Stimulated activated CD8-positive, alpha-beta memory T cell treated with anti-CD3 and anti-CD28 coated beads, Interleukin-4, amount 100 ng/mL, for 48 hours (primary cell): ENCODE data around the gene COQ10B.

ENCODE experiments used
- DNase-seq: peaks from one replicate; pipeline ENCODE4 v3.0.0-alpha.2; 2020

COQ10B gene

GRCh38 chr2:197502685-197503084 lies 49.3 kb downstream of the COQ10B start:
- DNase-seq, result no peak

- DNase-seq, result no peak
These were observed 50.6 kb downstream of the COQ10B start for GRCh38 chr2:197504000-197504399.

GRCh38 chr2:197504512-197504911 lies 51.2 kb downstream of the COQ10B start:
- DNase-seq, result no peak

- no peak for DNase-seq
These were observed 53.3 kb downstream of the COQ10B start for GRCh38 chr2:197506658-197507057.

- DNase-seq, result no peak
These were observed 60.6 kb downstream of the COQ10B start for GRCh38 chr2:197513915-197514314.

- no peak for DNase-seq
These were observed 61.4 kb downstream of the COQ10B start for GRCh38 chr2:197514754-197515153.

- no peak for DNase-seq
These were observed 62.0 kb downstream of the COQ10B start for GRCh38 chr2:197515315-197515738.

GRCh38 chr2:197515739-197516392 lies 62.5 kb downstream of the COQ10B start, which contains the start of gene MOB4:
Gene MOB4 (plus strand): TSS chr2:197516066. CDS start chr2:197516087, 21 bp downstream.
- peak; percentile 96 for DNase-seq

- DNase-seq, result peak; percentile 46
These were observed 63.0 kb downstream of the COQ10B start for GRCh38 chr2:197516393-197516761.

- DNase-seq, result no peak
These were observed 63.8 kb downstream of the COQ10B start for GRCh38 chr2:197517150-197517549.
